ENCODE data around the gene FHOD3. TPM values are rescaled to one million over a fixed set of nuclear protein-coding genes. Genes with fewer than 3 reads are reported as not detected.
"Not testable (repeated sequence)": the region's sequence is repeated elsewhere in the genome, so short reads cannot be mapped to it uniquely, and the experiment has no call there.

Gene FHOD3
- total RNA-seq, 6 experiments from 2014 or later: 0.44 to 1.2 (median 0.62) TPM

DNA sequence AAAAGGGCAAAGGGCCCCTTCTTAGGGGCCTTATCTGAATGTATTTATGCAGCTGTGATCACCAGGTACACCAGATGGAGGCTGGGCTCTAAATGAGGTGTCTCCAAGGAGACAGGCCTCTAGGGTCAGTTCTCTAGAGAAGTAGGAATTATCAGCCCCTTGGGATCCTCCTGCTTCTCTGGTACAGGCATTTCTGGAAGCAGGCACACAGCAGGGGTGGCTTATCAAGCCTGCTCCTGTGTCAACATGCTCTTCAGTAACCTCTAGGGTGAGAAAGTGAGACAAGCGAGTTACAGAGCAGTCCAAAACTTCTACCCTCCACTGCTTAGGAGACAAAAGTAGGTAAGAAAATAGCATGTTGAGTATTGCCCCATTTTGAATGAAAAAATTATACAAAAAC lies 517.5 kb downstream of the FHOD3 start:
- 57% methylated on average over 1 of the region's 1 CpG for WGBS (ENCODE audit: insufficient coverage, low coverage, low lambda C conversion rate, missing lambda C conversion rate)

DNA sequence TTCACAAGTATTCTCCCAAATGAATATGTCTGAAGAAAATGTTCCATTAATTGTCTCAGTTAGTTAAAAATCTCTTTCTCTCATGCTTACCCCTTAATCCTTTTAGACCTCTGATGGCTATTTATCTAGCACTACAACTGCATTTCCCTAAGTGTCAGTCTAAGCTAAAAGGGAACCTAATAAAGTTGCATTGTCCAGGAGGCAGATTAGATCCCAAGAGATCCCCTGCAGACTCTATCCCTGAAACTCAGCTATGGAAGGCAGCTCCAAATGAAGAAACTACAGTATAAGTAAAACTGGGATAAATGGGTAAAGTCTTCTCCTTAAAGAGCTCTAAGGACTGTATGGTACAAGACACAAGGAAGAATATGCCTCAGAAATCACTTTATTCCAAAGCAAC lies 518.6 kb downstream of the FHOD3 start:
- intact Hi-C loops (cut with DNase I); H3K27me3 ChIP-seq; DNase-seq; H3K4me1 ChIP-seq; ATAC-seq; H3K9me3 ChIP-seq; H3K36me3 ChIP-seq; H3K27ac ChIP-seq; H3K4me3 ChIP-seq: not testable (repeated sequence)

More for the DNA sequence above, 517.5 kb downstream of the FHOD3 start:
- no peak overlapping the region for H3K27ac ChIP-seq
- DNase-seq: no peak
- H3K27me3 ChIP-seq: no peaks in the 10 kb centered on the region
- ATAC-seq: no peak
- H3K4me3 ChIP-seq: no peak overlapping the region
- H3K4me1 ChIP-seq: no peaks in the 10 kb centered on the region
- no peaks in the 10 kb centered on the region for H3K36me3 ChIP-seq
- H3K9me3 ChIP-seq: no peaks in the 10 kb centered on the region
- intact Hi-C loops (cut with DNase I): no loop called here
- TF ChIP-seq POLR2A (IDR thresholded peaks at IDR 0.05): no peak
- TF ChIP-seq, protein P1, sequence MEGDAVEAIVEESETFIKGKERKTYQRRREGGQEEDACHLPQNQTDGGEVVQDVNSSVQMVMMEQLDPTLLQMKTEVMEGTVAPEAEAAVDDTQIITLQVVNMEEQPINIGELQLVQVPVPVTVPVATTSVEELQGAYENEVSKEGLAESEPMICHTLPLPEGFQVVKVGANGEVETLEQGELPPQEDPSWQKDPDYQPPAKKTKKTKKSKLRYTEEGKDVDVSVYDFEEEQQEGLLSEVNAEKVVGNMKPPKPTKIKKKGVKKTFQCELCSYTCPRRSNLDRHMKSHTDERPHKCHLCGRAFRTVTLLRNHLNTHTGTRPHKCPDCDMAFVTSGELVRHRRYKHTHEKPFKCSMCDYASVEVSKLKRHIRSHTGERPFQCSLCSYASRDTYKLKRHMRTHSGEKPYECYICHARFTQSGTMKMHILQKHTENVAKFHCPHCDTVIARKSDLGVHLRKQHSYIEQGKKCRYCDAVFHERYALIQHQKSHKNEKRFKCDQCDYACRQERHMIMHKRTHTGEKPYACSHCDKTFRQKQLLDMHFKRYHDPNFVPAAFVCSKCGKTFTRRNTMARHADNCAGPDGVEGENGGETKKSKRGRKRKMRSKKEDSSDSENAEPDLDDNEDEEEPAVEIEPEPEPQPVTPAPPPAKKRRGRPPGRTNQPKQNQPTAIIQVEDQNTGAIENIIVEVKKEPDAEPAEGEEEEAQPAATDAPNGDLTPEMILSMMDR (IDR thresholded peaks at IDR 0.05): no peak

DNA sequence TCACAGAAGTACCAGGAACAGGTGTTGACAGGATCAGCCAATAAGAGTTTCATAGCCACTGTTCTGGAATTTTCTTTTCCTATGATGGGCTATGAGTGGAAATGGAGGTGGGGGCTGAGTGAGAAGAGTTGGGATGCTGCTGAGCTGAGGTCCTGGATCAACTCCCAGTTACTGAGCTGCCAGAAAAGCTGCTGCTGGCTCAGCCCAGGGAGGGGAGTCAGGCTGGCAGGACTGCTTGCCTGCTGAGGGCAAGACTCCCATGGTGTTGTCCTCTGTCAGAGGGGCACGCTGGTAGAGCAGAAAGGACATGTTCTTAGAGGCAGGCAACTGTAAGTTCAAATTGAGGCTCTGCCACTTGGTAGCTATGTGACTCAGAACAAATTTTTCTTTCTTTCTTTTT lies 519.5 kb downstream of the FHOD3 start:
- Histone ChIP-seq H3K4me3 (no peak overlapping the region), H3K36me3 (no peaks in the 10 kb centered on the region), H3K4me1 (no peaks in the 10 kb centered on the region), H3K27me3 (no peaks in the 10 kb centered on the region), H3K9me3 (no peaks in the 10 kb centered on the region), H3K27ac (no peak overlapping the region)
- no peak for ATAC-seq
- TF ChIP-seq POLR2A (IDR thresholded peaks at IDR 0.05): no peak
- TF ChIP-seq, protein P1 (IDR thresholded peaks at IDR 0.05): no peak
- no CpG with 5 or more reads among the region's 1 CpG for WGBS (ENCODE audit: insufficient coverage, low coverage, low lambda C conversion rate, missing lambda C conversion rate)
- intact Hi-C loops (cut with DNase I): no loop called here
- DNase-seq: no peak

DNA sequence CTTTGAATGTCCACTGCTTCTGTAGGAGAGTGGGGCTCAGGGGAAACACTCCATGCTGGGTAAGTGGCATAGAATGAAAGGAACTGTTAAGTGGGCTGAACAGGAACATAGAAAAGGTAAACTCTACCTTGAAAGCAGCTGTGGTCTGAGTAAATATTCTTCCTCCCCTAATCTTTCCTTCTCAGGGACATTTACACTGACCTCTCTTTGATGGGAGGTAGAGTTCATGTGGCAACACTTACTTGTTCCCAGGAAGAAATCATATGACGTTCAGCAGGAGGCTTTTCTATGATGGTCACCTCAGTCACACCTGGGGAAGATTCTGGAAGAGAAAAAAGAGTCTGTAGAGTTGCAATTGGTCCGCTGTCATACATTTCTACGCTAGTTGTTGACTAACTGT lies 521.1 kb downstream of the FHOD3 start:
- Histone ChIP-seq H3K27ac (no peak overlapping the region), H3K4me3 (no peak overlapping the region), H3K9me3 (no peaks in the 10 kb centered on the region), H3K4me1 (no peaks in the 10 kb centered on the region), H3K36me3 (no peaks in the 10 kb centered on the region), H3K27me3 (no peaks in the 10 kb centered on the region)
- intact Hi-C loops (cut with DNase I): no loop called here
- no peak for TF ChIP-seq POLR2A (IDR thresholded peaks at IDR 0.05)
- TF ChIP-seq, protein P1 (IDR thresholded peaks at IDR 0.05): no peak
- WGBS (ENCODE audit: insufficient coverage, low coverage, low lambda C conversion rate, missing lambda C conversion rate): 95% methylated on average over 3 of the region's 3 CpGs
- DNase-seq: no peak
- ATAC-seq: no peak

DNA sequence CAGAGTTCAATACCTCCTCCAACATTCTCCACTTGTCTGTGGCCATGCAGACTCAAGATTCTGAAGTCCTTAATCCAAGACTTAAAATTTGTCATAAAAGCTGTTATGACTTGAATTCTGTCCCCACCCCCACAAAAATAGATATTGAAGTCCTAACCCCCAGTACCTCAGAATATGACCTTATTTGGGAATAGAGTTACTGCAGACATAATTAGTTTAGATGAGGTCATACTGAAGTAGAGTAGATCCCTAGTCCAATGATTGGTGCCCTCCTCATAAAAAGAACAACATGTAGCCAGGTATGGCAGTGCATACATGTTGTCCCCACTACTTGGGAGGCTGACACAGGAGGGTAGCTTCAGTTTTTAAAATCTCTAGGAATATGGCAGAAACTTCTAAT lies 522.1 kb downstream of the FHOD3 start:
- DNase-seq (no peak), ATAC-seq (no peak)
- Histone ChIP-seq H3K9me3 (no peaks in the 10 kb centered on the region), H3K27me3 (no peaks in the 10 kb centered on the region), H3K27ac (no peak overlapping the region), H3K36me3 (no peaks in the 10 kb centered on the region), H3K4me1 (no peaks in the 10 kb centered on the region), H3K4me3 (no peak overlapping the region)
- intact Hi-C loops (cut with DNase I): no loop called here
- TF ChIP-seq POLR2A (IDR thresholded peaks at IDR 0.05): no peak
- TF ChIP-seq, protein P1 (IDR thresholded peaks at IDR 0.05): no peak
